Smooth muscle cell (in vitro differentiated cells): Measurements from ENCODE around the gene ALPK3. TPM values are rescaled to one million over a fixed set of nuclear protein-coding genes. Genes with fewer than 3 reads are reported as not detected.

ENCODE experiments used
- DNase-seq: peaks from one replicate; lab custom pipeline; 2025; ENCODE audit not compliant: unreplicated experiment; lab: John Stamatoyannopoulos, UW
- H2AFZ ChIP-seq: fragments of 200-600 bp; sonication (generic); 2 replicates; pipeline ENCODE4 v1.6.0; 2016; ENCODE audit warnings: antibody characterized with exemption, low read depth, mild to moderate bottlenecking
- H3F3A ChIP-seq: fragments of 200-600 bp; sonication (generic); 2 replicates; pipeline ENCODE4 v1.6.0; 2017; ENCODE audit warnings: antibody characterized with exemption, low read depth
- H3K27ac ChIP-seq: fragments of 200-600 bp; sonication (generic); 2 replicates; pipeline ENCODE4 v1.5.1; 2016; ENCODE audit warnings: low read depth, mild to moderate bottlenecking
- H3K27me3 ChIP-seq: fragments of 200-600 bp; sonication (generic); 2 replicates; pipeline ENCODE4 v1.6.1; 2016; ENCODE audit warnings: low read depth, mild to moderate bottlenecking
- H3K36me3 ChIP-seq: fragments of 200-600 bp; sonication (generic); 2 replicates; pipeline ENCODE4 v1.5.1; 2016; ENCODE audit warnings: low read depth
- H3K4me1 ChIP-seq: fragments of 200-600 bp; sonication (generic); 2 replicates; pipeline ENCODE4 v1.5.1; 2016; ENCODE audit warnings: low read depth
- H3K4me2 ChIP-seq: fragments of 200-600 bp; sonication (generic); 2 replicates; pipeline ENCODE4 v1.6.0; 2016; ENCODE audit warnings: mild to moderate bottlenecking
- H3K4me3 ChIP-seq: fragments of 200-600 bp; sonication (generic); 2 replicates; pipeline ENCODE4 v1.5.1; 2016; ENCODE audit warnings: mild to moderate bottlenecking
- H3K79me2 ChIP-seq: fragments of 200-600 bp; sonication (generic); 2 replicates; pipeline ENCODE4 v1.6.0; 2016; ENCODE audit warnings: low read depth, mild to moderate bottlenecking
- H3K9ac ChIP-seq: fragments of 200-600 bp; sonication (generic); 2 replicates; pipeline ENCODE4 v1.6.0; 2016; ENCODE audit warnings: low read depth
- H3K9me3 ChIP-seq: fragments of 200-600 bp; sonication (generic); replicated peaks from 2 replicates; pipeline ENCODE4 v1.5.1; 2016; ENCODE audit warnings: low read depth
- H4K20me1 ChIP-seq: fragments of 200-600 bp; sonication (generic); 2 replicates; pipeline ENCODE4 v1.6.0; 2016; ENCODE audit warnings: low read depth
- WGBS: methylation state at CpG from one replicate; pipeline ENCODE4 v1.1.7; 2016; ENCODE audit warnings: low lambda C conversion rate; 5-methylcytosine and 5-hydroxymethylcytosine counted together
- polyA plus RNA-seq: library from polyadenylated mRNA; unstranded; fragments of >200 nt; fragmentation: Nextera tagmentation; extraction: Ambion mirVana; gene quantifications from 2 replicates; pipeline ENCODE4 v1.2.1, GENCODE V29; 2016
- total RNA-seq: library from RNA; depleted of rRNA; stranded (reverse); fragments of >200 nt; gene quantifications from 2 replicates; pipeline ENCODE4 v1.2.3, GENCODE V29; 2014
- TF ChIP-seq, protein P1 (sequence below): fragments of 200-600 bp; sonication (generic); IDR thresholded peaks from 2 replicates; pipeline ENCODE4 v1.5.1; 2017; ENCODE audit warnings: borderline replicate concordance, mild to moderate bottlenecking, antibody characterized with exemption; ENCODE audit not compliant: insufficient read depth, poor library complexity, severe bottlenecking

Gene ALPK3
- total and polyA plus RNA-seq, 2 experiments from 2014 or later, result 3.5 to 18.8 TPM

DNA sequence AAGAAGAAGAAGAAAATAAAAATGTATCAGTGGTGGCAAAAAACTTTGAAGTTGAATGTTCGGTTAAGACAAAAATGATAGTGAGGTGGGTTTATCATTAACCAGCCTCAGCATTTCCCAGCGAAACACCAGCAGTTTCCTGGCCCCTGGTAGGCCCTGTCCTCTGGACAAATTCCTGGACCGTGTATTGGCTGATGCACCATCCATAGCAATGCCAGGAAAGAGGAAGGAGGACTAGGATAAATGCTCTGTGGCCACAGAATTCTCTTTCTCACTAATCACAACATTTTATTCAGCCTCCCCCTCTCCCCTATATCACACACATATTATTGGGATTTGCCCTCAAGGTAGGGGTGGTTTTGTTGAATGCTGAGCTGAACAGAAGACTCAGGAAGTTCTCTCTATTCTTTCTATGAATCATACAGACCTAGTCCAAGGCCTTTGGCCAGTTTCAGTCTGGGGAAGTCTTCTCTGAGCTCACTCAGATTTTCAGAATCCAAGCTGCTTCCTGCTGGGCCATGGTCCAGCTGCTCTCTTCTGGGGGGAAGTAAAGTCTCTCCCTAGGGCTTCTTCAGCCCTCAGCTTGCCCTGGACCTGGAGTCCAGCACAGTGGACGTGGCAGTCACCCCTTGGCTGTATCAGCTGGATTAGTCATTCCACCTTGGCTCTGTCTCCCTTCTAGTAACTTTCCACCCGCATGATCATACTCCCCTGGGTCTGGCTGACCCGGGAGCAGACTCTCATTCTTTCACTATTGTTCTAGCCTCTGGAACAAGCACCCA lies 94.9 kb downstream of the ALPK3 start:
- 51% methylated on average over 6 of the region's 6 CpGs for WGBS
- peak overlapping the region; percentile 97 for H3K27ac ChIP-seq
- TF ChIP-seq, protein P1, sequence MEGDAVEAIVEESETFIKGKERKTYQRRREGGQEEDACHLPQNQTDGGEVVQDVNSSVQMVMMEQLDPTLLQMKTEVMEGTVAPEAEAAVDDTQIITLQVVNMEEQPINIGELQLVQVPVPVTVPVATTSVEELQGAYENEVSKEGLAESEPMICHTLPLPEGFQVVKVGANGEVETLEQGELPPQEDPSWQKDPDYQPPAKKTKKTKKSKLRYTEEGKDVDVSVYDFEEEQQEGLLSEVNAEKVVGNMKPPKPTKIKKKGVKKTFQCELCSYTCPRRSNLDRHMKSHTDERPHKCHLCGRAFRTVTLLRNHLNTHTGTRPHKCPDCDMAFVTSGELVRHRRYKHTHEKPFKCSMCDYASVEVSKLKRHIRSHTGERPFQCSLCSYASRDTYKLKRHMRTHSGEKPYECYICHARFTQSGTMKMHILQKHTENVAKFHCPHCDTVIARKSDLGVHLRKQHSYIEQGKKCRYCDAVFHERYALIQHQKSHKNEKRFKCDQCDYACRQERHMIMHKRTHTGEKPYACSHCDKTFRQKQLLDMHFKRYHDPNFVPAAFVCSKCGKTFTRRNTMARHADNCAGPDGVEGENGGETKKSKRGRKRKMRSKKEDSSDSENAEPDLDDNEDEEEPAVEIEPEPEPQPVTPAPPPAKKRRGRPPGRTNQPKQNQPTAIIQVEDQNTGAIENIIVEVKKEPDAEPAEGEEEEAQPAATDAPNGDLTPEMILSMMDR, result no peak
- no peak overlapping the region for H3K4me3 ChIP-seq
- no peaks in the 10 kb centered on the region for H3K9me3 ChIP-seq
- H3K27me3 ChIP-seq, result no peaks in the 10 kb centered on the region
- H3K4me2 ChIP-seq, result peak overlapping the region; percentile 23
- H3K4me1 ChIP-seq, result peaks cover 8% of the 10 kb centered on the region
- peak overlapping the region; percentile 73 for H3K9ac ChIP-seq
- H3K79me2 ChIP-seq, result no peaks in the 10 kb centered on the region
- H2AFZ ChIP-seq, result peak overlapping the region; percentile 88
- no peaks in the 10 kb centered on the region for H3F3A ChIP-seq
- DNase-seq, result no peak
- no peaks in the 10 kb centered on the region for H4K20me1 ChIP-seq
- no peaks in the 10 kb centered on the region for H3K36me3 ChIP-seq

- no peaks in the 10 kb centered on the region for H4K20me1 ChIP-seq
- DNase-seq, result no peak
- H3K36me3 ChIP-seq, result no peaks in the 10 kb centered on the region
- H3K9ac ChIP-seq, result no peak overlapping the region
- H3K9me3 ChIP-seq, result no peaks in the 10 kb centered on the region
- H3K4me3 ChIP-seq, result no peak overlapping the region
- TF ChIP-seq, protein P1, result no peak
- peaks cover 8% of the 10 kb centered on the region for H3K4me1 ChIP-seq
- H2AFZ ChIP-seq, result no peak overlapping the region
- WGBS, result 88% methylated on average over 2 of the region's 2 CpGs
- H3F3A ChIP-seq, result no peaks in the 10 kb centered on the region
- peak overlapping the region; percentile 97 for H3K27ac ChIP-seq
- H3K27me3 ChIP-seq, result no peaks in the 10 kb centered on the region
- no peak overlapping the region for H3K4me2 ChIP-seq
- no peaks in the 10 kb centered on the region for H3K79me2 ChIP-seq
Observed at GRCh38 chr15:84913360-84913723, 96.2 kb downstream of the ALPK3 start.

DNA sequence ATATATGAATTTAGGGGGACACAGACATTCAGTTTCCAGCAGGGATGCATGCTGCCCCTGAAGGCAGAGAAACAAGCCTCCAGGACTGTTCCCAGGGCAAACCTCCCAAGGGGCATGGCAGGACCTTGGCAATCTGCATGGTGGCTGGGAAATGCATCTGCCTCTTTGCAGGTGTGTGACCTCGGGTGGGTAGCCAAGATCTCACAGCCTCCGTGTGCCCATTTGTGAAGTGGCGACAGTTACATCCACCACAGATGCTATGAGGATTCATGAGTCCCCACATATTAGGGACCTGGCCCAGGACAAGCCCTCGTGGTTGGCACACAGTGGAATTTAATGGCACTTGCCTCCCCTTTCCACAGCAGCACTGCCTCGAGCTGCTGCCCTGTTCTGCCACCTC lies 97.2 kb downstream of the ALPK3 start:
- Histone ChIP-seq H4K20me1 (no peaks in the 10 kb centered on the region), H3K4me1 (peaks cover 8% of the 10 kb centered on the region), H3K9me3 (no peaks in the 10 kb centered on the region), H3K36me3 (no peaks in the 10 kb centered on the region), H3K4me2 (peak overlapping the region; percentile 30), H3K79me2 (no peaks in the 10 kb centered on the region), H3K9ac (peak overlapping the region; percentile 80), H3K27ac (peak overlapping the region; percentile 97), H3F3A (no peaks in the 10 kb centered on the region), H2AFZ (peak overlapping the region; percentile 31), H3K4me3 (no peak overlapping the region), H3K27me3 (no peaks in the 10 kb centered on the region)
- TF ChIP-seq, protein P1, result no peak
- WGBS, result 81% methylated on average over 5 of the region's 5 CpGs
- DNase-seq, result no peak
